Spinal cord (tissue), 10 donors: Measurements from ENCODE around the gene PCDH9. TPM values are rescaled to one million over a fixed set of nuclear protein-coding genes. Genes with fewer than 3 reads are reported as not detected.
"Not testable (repeated sequence)": the region's sequence is repeated elsewhere in the genome, so short reads cannot be mapped to it uniquely, and the experiment has no call there.

Experiments
- DNase-seq, 6 donors: peaks; one replicate each; pipeline versions ENCODE4 v3.0.0 to v3.0.0-alpha.2; 2013 to 2015; ENCODE audit warnings: low spot score in 6 of 6, low read depth in 4 of 6
- H3K27ac ChIP-seq: one replicate; pipeline ENCODE4 v1.5.1; 2013; ENCODE audit warnings: low read depth, low read length, control low read depth
- H3K27me3 ChIP-seq: one replicate; pipeline ENCODE4 v1.6.1; 2013; ENCODE audit warnings: low read length; ENCODE audit not compliant: control insufficient read depth, insufficient read depth
- H3K36me3 ChIP-seq: one replicate; pipeline ENCODE4 v1.6.1; 2013; ENCODE audit warnings: low read length; ENCODE audit not compliant: control insufficient read depth, insufficient read depth
- H3K4me1 ChIP-seq: one replicate; pipeline ENCODE4 v1.6.1; 2013; ENCODE audit warnings: low read length; ENCODE audit not compliant: control insufficient read depth, insufficient read depth
- H3K4me3 ChIP-seq: one replicate; pipeline ENCODE4 v1.5.1; 2013; ENCODE audit warnings: low read depth, low read length, control low read depth
- H3K9me3 ChIP-seq: one replicate; pipeline ENCODE4 v1.6.1; 2013; ENCODE audit warnings: low read length; ENCODE audit not compliant: control insufficient read depth, insufficient read depth
- WGBS: methylation state at CpG from one replicate; pipeline ENCODE4 v1.1.5; 2013; ENCODE audit warnings: missing lambda C conversion rate; ENCODE audit not compliant: insufficient coverage; 5-methylcytosine and 5-hydroxymethylcytosine counted together
- polyA plus RNA-seq, 2 donors: library from polyadenylated mRNA; unstranded; fragments of 120-200 nt; gene quantifications; one replicate each; pipeline ENCODE4 v1.2.1, GENCODE V29; 2013; ENCODE audit not compliant: insufficient read length in 2 of 2
- total RNA-seq, 2 donors: library from RNA; depleted of rRNA in 1 of 2; stranded (reverse); fragments of 120-200 nt in 1 of 2; fragments of >200 nt in 1 of 2; gene quantifications; one replicate each; pipeline versions ENCODE4 v1.2.3 to v1.2.4, GENCODE V29; 2013 to 2014
- donor health status: healthy.

PCDH9 gene
- total and polyA plus RNA-seq, 4 donors = 37.6 to 180 (median 60.7) TPM

- WGBS = no CpG with 5 or more reads among the region's 3 CpGs
- no peaks in the 10 kb centered on the region for H3K9me3 ChIP-seq
- H3K4me1 ChIP-seq = no peaks in the 10 kb centered on the region
- H3K4me3 ChIP-seq = no peak overlapping the region
- no peaks in the 10 kb centered on the region for H3K36me3 ChIP-seq
- no peak overlapping the region for H3K27ac ChIP-seq
- H3K27me3 ChIP-seq = no peaks in the 10 kb centered on the region
- no peak for DNase-seq
Measured at GRCh38 chr13:66780814-66781213, 449.3 kb downstream of the PCDH9 start.

- WGBS = no CpG with 5 or more reads among the region's 1 CpG
- no peaks in the 10 kb centered on the region for H3K36me3 ChIP-seq
- H3K27me3 ChIP-seq = no peaks in the 10 kb centered on the region
- no peak overlapping the region for H3K27ac ChIP-seq
- no peaks in the 10 kb centered on the region for H3K9me3 ChIP-seq
- no peaks in the 10 kb centered on the region for H3K4me1 ChIP-seq
- H3K4me3 ChIP-seq = no peak overlapping the region
- no peak for DNase-seq
Measured at GRCh38 chr13:66778461-66778860, 451.7 kb downstream of the PCDH9 start.

GRCh38 chr13:66775196-66775595 lies 454.9 kb downstream of the PCDH9 start:
- no peaks in the 10 kb centered on the region for H3K4me1 ChIP-seq
- no peak overlapping the region for H3K27ac ChIP-seq
- no CpG with 5 or more reads among the region's 3 CpGs for WGBS
- H3K4me3 ChIP-seq = no peak overlapping the region
- DNase-seq = no peak
- no peaks in the 10 kb centered on the region for H3K27me3 ChIP-seq
- no peaks in the 10 kb centered on the region for H3K36me3 ChIP-seq
- no peaks in the 10 kb centered on the region for H3K9me3 ChIP-seq

- Histone ChIP-seq H3K36me3 (no peaks in the 10 kb centered on the region), H3K4me3 (no peak overlapping the region), H3K9me3 (no peaks in the 10 kb centered on the region), H3K4me1 (no peaks in the 10 kb centered on the region), H3K27ac (no peak overlapping the region), H3K27me3 (no peaks in the 10 kb centered on the region)
- WGBS = 100% methylated on average over 1 of the region's 2 CpGs
- DNase-seq = no peak
Measured at GRCh38 chr13:66774046-66774445, 456.1 kb downstream of the PCDH9 start.

GRCh38 chr13:66765559-66765958 lies 464.6 kb downstream of the PCDH9 start:
- Histone ChIP-seq H3K4me3 (no peak overlapping the region), H3K4me1 (no peaks in the 10 kb centered on the region), H3K27me3 (no peaks in the 10 kb centered on the region), H3K9me3 (no peaks in the 10 kb centered on the region), H3K36me3 (no peaks in the 10 kb centered on the region), H3K27ac (no peak overlapping the region)
- no peak for DNase-seq

GRCh38 chr13:66760678-66761077 lies 469.5 kb downstream of the PCDH9 start:
- H3K4me3 ChIP-seq, H3K36me3 ChIP-seq, H3K27me3 ChIP-seq, H3K4me1 ChIP-seq, H3K9me3 ChIP-seq, DNase-seq, H3K27ac ChIP-seq: not testable (repeated sequence)
- 83% methylated on average over 1 of the region's 4 CpGs for WGBS

- H3K9me3 ChIP-seq = peaks cover 3% of the 10 kb centered on the region
- H3K27ac ChIP-seq = no peak overlapping the region
- DNase-seq = no peak
- H3K4me3 ChIP-seq = no peak overlapping the region
- no peaks in the 10 kb centered on the region for H3K27me3 ChIP-seq
- WGBS = no CpG with 5 or more reads among the region's 1 CpG
- no peaks in the 10 kb centered on the region for H3K36me3 ChIP-seq
- H3K4me1 ChIP-seq = no peaks in the 10 kb centered on the region
Measured at GRCh38 chr13:66759919-66760318, 470.2 kb downstream of the PCDH9 start.

GRCh38 chr13:66751691-66752090 lies 478.4 kb downstream of the PCDH9 start:
- H3K4me3 ChIP-seq = no peak overlapping the region
- no peaks in the 10 kb centered on the region for H3K27me3 ChIP-seq
- DNase-seq = no peak
- H3K27ac ChIP-seq = no peak overlapping the region
- H3K36me3 ChIP-seq = no peaks in the 10 kb centered on the region
- no CpG with 5 or more reads among the region's 2 CpGs for WGBS
- no peaks in the 10 kb centered on the region for H3K4me1 ChIP-seq
- no peaks in the 10 kb centered on the region for H3K9me3 ChIP-seq

GRCh38 chr13:66748712-66749111 lies 481.4 kb downstream of the PCDH9 start:
- H3K27ac ChIP-seq = no peak overlapping the region
- H3K27me3 ChIP-seq = no peaks in the 10 kb centered on the region
- no peak for DNase-seq
- no peaks in the 10 kb centered on the region for H3K4me1 ChIP-seq
- no peaks in the 10 kb centered on the region for H3K9me3 ChIP-seq
- WGBS = 80% methylated on average over 1 of the region's 1 CpG
- no peak overlapping the region for H3K4me3 ChIP-seq
- H3K36me3 ChIP-seq = no peaks in the 10 kb centered on the region

- Histone ChIP-seq H3K27me3 (no peaks in the 10 kb centered on the region), H3K27ac (no peak overlapping the region), H3K4me3 (no peak overlapping the region), H3K9me3 (no peaks in the 10 kb centered on the region), H3K36me3 (no peaks in the 10 kb centered on the region), H3K4me1 (no peaks in the 10 kb centered on the region)
- 79% methylated on average over 2 of the region's 4 CpGs for WGBS
- DNase-seq = peak in 1 of 6 donors; percentile 24
Measured at GRCh38 chr13:66745307-66745706, 484.8 kb downstream of the PCDH9 start.
